ENCODE data around the gene PDSS1.
A peak's percentile ranks its signal among the peaks of the same experiment; 100 is the strongest.

The PDSS1 gene

DNA sequence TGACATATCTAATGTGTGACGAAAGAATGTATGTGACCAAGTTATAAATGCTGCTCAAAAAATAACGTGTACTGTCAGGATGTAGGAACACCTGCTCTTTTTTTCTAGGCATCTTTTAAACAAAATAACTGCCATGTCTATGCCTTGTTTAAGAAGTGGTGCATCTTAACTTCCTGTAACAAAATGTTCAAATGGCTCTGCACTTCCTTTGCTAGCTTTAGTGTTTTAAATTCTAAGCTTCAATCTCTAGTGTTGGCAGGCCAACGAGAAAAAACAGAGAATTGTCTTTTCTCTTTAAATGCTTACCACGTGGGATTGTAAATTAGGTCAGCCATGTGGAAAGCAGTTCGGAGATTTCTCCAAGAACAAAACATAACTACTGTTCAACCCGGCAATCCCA, 14.6 kb upstream of the PDSS1 start:
- TF ChIP-seq YY1 (IDR thresholded peaks at IDR 0.05; ENCODE audit: low read depth): no peak
- TF ChIP-seq FOXM1 (IDR thresholded peaks at IDR 0.05; ENCODE audit: borderline replicate concordance, low read depth): no peak
- TF ChIP-seq TEAD4 (IDR thresholded peaks at IDR 0.05): no peak
- no peak for TF ChIP-seq TAF1 (IDR thresholded peaks at IDR 0.05; ENCODE audit: low read depth)
- TF ChIP-seq MAX (IDR thresholded peaks at IDR 0.05): no peak
- TF ChIP-seq CEBPB (IDR thresholded peaks at IDR 0.05): no peak

DNA sequence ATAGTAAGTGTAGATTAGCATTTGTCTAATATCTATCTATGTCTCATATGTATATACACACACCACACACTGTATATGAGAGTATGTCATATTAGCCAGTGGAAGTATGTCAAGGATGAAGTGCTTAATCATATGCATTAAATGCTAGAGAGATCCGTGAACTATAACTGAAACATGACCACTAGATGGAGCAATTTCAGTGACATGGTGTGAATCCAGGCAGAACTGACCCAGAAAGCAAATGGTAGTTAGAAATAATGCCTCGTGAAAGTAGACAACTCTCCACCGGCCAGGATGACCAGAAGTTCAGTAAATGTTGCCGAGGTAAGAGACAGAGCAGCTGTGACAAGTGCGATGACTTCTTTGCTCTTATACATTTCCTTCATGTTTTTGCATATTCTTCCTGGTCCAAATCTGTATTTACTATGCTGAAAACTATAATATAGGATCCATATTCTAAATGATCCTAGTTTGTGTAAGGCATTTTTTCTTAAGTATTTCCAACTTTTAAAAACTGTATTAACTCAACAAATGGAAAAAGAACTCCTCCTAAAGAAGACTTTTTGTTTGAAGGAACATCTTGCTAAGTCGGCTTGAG, 12.7 kb upstream of the PDSS1 start:
- peak; percentile 34; the same call in 1 of the 2 replicates for TF ChIP-seq RAD21 (IDR thresholded peaks at IDR 0.05; ENCODE audit: low read depth)

DNA sequence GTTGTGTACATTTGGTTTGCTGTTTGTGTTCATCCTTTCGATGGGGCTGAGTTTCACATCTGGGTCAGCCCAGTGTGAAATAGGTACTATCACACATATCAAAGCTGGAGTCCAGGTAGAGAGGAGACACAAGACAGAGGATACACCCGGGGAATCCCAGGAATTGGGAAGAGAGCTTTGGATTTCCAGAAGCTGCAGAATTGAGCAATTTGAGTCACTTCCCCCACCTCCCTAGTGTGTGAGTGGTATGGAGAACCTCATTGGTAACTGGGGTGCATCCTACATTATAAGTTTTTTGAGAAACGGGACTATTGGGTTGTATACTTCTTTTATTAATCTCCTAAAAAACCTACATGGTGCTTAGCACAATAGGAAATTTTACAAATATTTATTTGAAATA, 12.1 kb upstream of the PDSS1 start:
- TF ChIP-seq EP300 (IDR thresholded peaks at IDR 0.05; ENCODE audit: borderline replicate concordance) (no peak), RAD21 (IDR thresholded peaks at IDR 0.05; ENCODE audit: low read depth) (no peak), ZBTB7A (IDR thresholded peaks at IDR 0.05; ENCODE audit: low read depth) (no peak), TEAD4 (IDR thresholded peaks at IDR 0.05) (no peak), MAX (IDR thresholded peaks at IDR 0.05) (no peak), FOXM1 (IDR thresholded peaks at IDR 0.05; ENCODE audit: borderline replicate concordance, low read depth) (no peak), EGR1 (IDR thresholded peaks at IDR 0.05) (no peak), CEBPB (IDR thresholded peaks at IDR 0.05) (no peak), REST (IDR thresholded peaks at IDR 0.05; ENCODE audit: low read depth) (no peak), TAF1 (IDR thresholded peaks at IDR 0.05; ENCODE audit: low read depth) (no peak), YY1 (IDR thresholded peaks at IDR 0.05; ENCODE audit: low read depth) (no peak), TCF12 (IDR thresholded peaks at IDR 0.05; ENCODE audit: low read depth) (no peak), NFIC (IDR thresholded peaks at IDR 0.05) (no peak), CREB1 (IDR thresholded peaks at IDR 0.05; ENCODE audit: low read depth) (no peak)
- TF ChIP-seq, protein P1, sequence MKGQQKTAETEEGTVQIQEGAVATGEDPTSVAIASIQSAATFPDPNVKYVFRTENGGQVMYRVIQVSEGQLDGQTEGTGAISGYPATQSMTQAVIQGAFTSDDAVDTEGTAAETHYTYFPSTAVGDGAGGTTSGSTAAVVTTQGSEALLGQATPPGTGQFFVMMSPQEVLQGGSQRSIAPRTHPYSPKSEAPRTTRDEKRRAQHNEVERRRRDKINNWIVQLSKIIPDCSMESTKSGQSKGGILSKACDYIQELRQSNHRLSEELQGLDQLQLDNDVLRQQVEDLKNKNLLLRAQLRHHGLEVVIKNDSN (IDR thresholded peaks at IDR 0.05): no peak

DNA sequence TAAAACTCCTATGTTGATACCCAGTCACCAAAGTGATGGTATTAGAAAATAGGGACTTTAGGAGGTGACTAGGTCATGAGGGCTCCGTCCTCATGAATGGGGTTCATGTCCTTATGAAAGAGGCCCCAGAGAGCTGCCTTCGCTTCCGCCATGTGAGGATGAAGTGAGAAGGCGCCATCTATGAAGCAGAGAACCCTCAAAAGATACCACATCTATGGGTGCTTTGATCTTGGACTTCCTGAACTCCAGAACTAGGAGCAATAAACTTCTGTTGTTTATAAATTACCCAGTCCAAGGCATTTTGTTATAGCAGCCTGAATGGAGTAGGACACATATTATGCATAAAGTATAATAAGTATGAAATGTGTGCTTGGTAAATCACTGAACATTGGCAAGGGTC, 8.1 kb upstream of the PDSS1 start:
- TF ChIP-seq YY1 (IDR thresholded peaks at IDR 0.05; ENCODE audit: low read depth): no peak
- TF ChIP-seq TAF1 (IDR thresholded peaks at IDR 0.05; ENCODE audit: low read depth): no peak
- TF ChIP-seq EGR1 (IDR thresholded peaks at IDR 0.05): no peak
- no peak for TF ChIP-seq CEBPB (IDR thresholded peaks at IDR 0.05)
- TF ChIP-seq FOXM1 (IDR thresholded peaks at IDR 0.05; ENCODE audit: borderline replicate concordance, low read depth): no peak
- TF ChIP-seq EP300 (IDR thresholded peaks at IDR 0.05; ENCODE audit: borderline replicate concordance): no peak
- no peak for TF ChIP-seq CREB1 (IDR thresholded peaks at IDR 0.05; ENCODE audit: low read depth)
- no peak for TF ChIP-seq TCF12 (IDR thresholded peaks at IDR 0.05; ENCODE audit: low read depth)
- no peak for TF ChIP-seq MAX (IDR thresholded peaks at IDR 0.05)
- TF ChIP-seq REST (IDR thresholded peaks at IDR 0.05; ENCODE audit: low read depth): no peak

DNA sequence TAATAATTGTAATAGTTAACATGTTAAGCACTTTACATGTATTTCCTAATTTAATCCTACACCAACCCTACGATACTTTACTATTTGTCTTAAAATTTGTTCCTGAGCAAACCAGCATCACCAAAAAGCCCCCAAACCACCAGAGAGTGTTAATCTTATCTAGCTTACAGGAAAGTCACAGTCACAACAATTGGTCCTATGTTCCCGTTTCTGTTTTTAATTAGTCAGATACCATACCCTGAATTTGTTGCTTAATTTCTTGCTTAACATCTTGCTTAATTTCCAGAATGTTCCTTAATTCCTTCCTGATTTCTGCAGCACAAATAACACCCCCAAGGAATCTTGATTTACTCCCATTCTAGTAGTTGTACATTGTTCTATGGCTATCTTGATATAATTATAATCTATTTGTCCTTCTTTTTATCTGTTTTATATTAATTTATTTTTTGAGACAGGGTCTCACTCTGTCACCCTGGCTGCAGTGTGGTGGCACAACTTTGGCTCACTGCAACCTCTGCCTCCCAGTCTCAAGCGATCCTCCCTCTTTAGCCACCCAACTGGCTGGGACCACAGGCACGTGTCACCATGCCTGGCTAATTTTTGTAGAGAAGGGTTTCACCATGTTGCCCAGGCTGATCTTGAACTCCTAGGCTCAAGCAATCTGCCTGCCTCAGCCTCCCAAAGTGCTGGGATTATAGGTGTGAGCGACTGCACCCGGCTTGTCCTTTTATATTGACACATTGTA, 6.6 kb upstream of the PDSS1 start:
- no peak for TF ChIP-seq EGR1 (IDR thresholded peaks at IDR 0.05)
- no peak for TF ChIP-seq TCF12 (IDR thresholded peaks at IDR 0.05; ENCODE audit: low read depth)
- no peak for TF ChIP-seq TAF1 (IDR thresholded peaks at IDR 0.05; ENCODE audit: low read depth)

DNA sequence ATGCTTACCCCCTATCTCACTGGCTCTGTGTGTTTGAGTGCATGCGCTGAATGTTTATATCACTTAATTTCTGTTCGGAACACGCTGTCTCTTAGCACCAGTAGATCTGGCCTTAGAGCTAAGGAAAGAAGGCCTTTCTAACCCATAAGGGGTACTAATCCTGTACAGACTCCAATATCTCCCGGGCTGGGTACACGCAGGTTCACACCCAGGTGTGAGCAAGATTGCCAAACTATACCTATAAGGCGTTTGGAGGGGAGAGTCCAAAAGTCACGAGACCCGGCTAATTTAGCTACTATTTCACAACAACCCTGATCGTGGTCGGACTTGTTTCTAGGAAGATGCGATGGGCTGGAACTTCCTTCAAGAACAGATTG, 727 bp upstream of the PDSS1 start:
- TF ChIP-seq CEBPB (IDR thresholded peaks at IDR 0.05) (peak; percentile 67; the same call in 1 of the 2 replicates), EP300 (IDR thresholded peaks at IDR 0.05; ENCODE audit: borderline replicate concordance) (no peak), NFIC (IDR thresholded peaks at IDR 0.05) (no peak)

All from Ishikawa (cell line).